Caco-2 (cell line): ENCODE results near the gene ZNF189. TPM values are rescaled to one million over a fixed set of nuclear protein-coding genes. Genes with fewer than 3 reads are reported as not detected.

Experiments used
- Bru-seq: library from RNA; stranded (reverse); fragments of 400-500 nt; gene quantifications from one replicate; lab custom pipeline; 2021; lab: Mats Ljungman, UMichigan
- BruChase-seq, 2 experiments: library from RNA; stranded (reverse); fragments of 400-500 nt; gene quantifications; one replicate each; lab custom pipeline; 2021; lab: Mats Ljungman, UMichigan
- BruUV-seq: library from RNA; stranded (reverse); fragments of 400-500 nt; replicated peaks from 2 replicates; lab custom pipeline; 2021; lab: Mats Ljungman, UMichigan
- CTCF ChIA-PET: fragments of 300-600 bp; sonication (Branson Sonifier 250); formaldehyde crosslinking; loops from one replicate; lab custom pipeline; 2022; ENCODE audit warnings: antibody characterized with exemption; lab: Charles Lee
- POLR2A ChIA-PET: fragments of 300-600 bp; sonication (Branson Sonifier 250); formaldehyde crosslinking; loops from one replicate; lab custom pipeline; 2022; ENCODE audit warnings: antibody characterized with exemption; lab: Charles Lee
- DNase-seq, 2 experiments: peaks; one replicate each; pipeline versions ENCODE4 v3.0.0 to v3.0.0-alpha.2; 2020 to 2022
- H3K27me3 ChIP-seq: replicated peaks from 2 replicates; pipeline ENCODE4 v1.6.0; 2011; ENCODE audit warnings: low read length; ENCODE audit not compliant: control insufficient read depth, insufficient read depth
- H3K36me3 ChIP-seq: 2 replicates; pipeline ENCODE4 v1.5.1; 2011; ENCODE audit warnings: low read length; ENCODE audit not compliant: control insufficient read depth, insufficient read depth
- H3K4me1 ChIP-seq: fragments of 250-450 bp; sonication (Bioruptor Pico); 2 replicates; pipeline ENCODE4 v1.5.1; 2020; ENCODE audit warnings: mild to moderate bottlenecking
- H3K4me3 ChIP-seq: 2 replicates; pipeline ENCODE4 v1.5.1; 2011; ENCODE audit warnings: low read depth, mild to moderate bottlenecking, control low read depth, low read length
- H3K9me3 ChIP-seq: fragments of 250-450 bp; sonication (Bioruptor Pico); 2 replicates; pipeline ENCODE4 v1.5.1; 2020; ENCODE audit warnings: mild to moderate bottlenecking, moderate library complexity
- H3K27ac Mint-ChIP-seq: one replicate; pipeline ENCODE4 v1.8.0; 2022; ENCODE audit warnings: mixed read lengths; ENCODE audit not compliant: unreplicated experiment
- H3K27me3 Mint-ChIP-seq: one replicate; pipeline ENCODE4 v1.8.0; 2022; ENCODE audit warnings: mixed read lengths; ENCODE audit not compliant: insufficient read depth, unreplicated experiment
- H3K36me3 Mint-ChIP-seq: one replicate; pipeline ENCODE4 v1.8.0; 2022; ENCODE audit warnings: mild to moderate bottlenecking, mixed read lengths; ENCODE audit not compliant: insufficient read depth, unreplicated experiment
- H3K4me1 Mint-ChIP-seq: one replicate; pipeline ENCODE4 v1.8.0; 2022; ENCODE audit warnings: low read depth, mixed read lengths; ENCODE audit not compliant: unreplicated experiment
- H3K4me3 Mint-ChIP-seq: one replicate; pipeline ENCODE4 v1.8.0; 2022; ENCODE audit warnings: mild to moderate bottlenecking, moderate library complexity, mixed read lengths; ENCODE audit not compliant: unreplicated experiment
- H3K9me3 Mint-ChIP-seq: one replicate; pipeline ENCODE4 v1.8.0; 2022; ENCODE audit warnings: mixed read lengths; ENCODE audit not compliant: unreplicated experiment
- intact Hi-C: fragments of 100-400 bp; cut with micrococcal nuclease; formaldehyde crosslinking; loops from one replicate; pipeline ENCODE4 v1.10.0; 2022; ENCODE audit not compliant: unreplicated experiment
- long read RNA-seq: library from polyadenylated mRNA; stranded (forward); transcript quantifications from one replicate; pipeline ENCODE4 v2.0.0, GENCODE V29; 2022
- total RNA-seq: library from RNA; stranded (reverse); gene quantifications from 2 replicates; pipeline ENCODE4 v1.2.3, GENCODE V29; 2022
- TF ChIP-seq, protein P1 (sequence below), 2 experiments: fragments of 200-600 bp in 1 of 2; IDR thresholded peaks; 1 replicate in 1 of 2; 2 replicates in 1 of 2; pipeline versions ENCODE4 v1.5.1 to v1.8.0; 2011 to 2022; ENCODE audit warnings: antibody characterized with exemption in 1 of 2, control low read depth in 1 of 2, inconsistent platforms in 1 of 2, low read depth in 1 of 2, low read length in 1 of 2, mild to moderate bottlenecking in 1 of 2, moderate library complexity in 1 of 2; ENCODE audit not compliant: insufficient read depth in 1 of 2, severe bottlenecking in 1 of 2, unreplicated experiment in 1 of 2

Gene ZNF189
- total RNA-seq (15.3 and 17.3 TPM in 2 replicates), Bru-seq, nascent RNA (percentile 94 among the genes with signal in this experiment), BruChase-seq, experiment 1, labeled RNA remaining after a 2-hour chase (percentile 94 among the genes with signal in this experiment), BruChase-seq, experiment 2, labeled RNA remaining after a 6-hour chase (percentile 81 among the genes with signal in this experiment)
- long read RNA-seq, partial matches to known transcripts: 0 of 4 reads
- long read RNA-seq, other reads (novel, unspliced or antisense): 4 of 4 reads

DNA sequence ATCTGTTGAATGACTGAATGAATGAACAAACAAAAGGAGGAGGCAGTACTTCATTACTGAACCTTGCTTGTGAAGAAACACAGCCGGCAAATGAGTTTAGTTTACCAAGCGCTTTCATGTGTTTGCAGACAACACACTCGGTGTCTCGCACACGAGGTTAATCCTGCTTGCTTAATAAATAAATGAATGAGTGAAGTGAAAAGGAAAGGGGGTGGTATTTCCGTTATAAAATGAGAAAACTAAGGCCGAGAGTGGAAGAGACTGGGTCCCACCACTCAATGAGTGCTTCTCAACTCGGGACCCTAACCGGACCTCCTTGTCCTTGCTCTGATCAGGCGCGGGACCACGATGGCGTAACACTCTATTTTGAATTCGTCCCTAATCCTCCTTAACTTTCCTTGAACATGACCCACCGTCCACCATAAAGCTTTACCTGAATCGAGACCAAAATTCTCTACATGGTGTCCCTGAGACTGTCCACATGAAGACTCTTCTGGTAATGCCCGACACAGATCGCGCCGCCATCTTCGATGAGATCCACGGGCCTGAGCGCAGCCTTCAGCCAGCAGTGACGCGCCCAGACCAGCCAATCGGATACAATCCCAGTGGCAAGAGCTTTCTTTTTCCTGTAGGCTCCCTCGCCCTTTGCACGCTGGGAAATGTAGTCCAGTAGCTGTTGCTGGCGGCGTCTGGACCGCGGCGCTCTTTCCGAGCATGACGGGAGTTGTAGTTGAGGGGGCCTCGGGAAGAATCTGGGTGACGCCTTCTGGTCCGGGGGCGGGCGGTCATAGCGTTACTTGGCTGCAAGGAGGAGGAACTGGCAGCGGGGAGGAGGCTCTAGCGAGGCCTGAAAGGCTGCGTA lies at the start of gene ZNF189, which contains the start of gene MRPL50:
Gene ZNF189, plus strand, starts transcription at position 784 of the 862 bp plus-strand sequence. CDS start 306 bp downstream, outside the sequence.
Gene MRPL50, minus strand, starts transcription at position 551 of the 862 bp plus-strand sequence. Its CDS starts 26 bp downstream, at position 525.
- CTCF ChIA-PET: interaction anchor here (0.7 to 1.4 kb wide), 3 partner anchors 10 to 61 kb away, joined by 4 to 11 read pairs (median 5); no protein-coding TSS in a partner anchor
- BruUV-seq: TSS peak; percentile 55
- Mint-ChIP-seq H3K4me3 (peak within 1 kb of the TSS; percentile 97), H3K27me3 (no peaks in the 10 kb centered on the region), H3K27ac (peak within 1 kb of the TSS; percentile 97), H3K9me3 (peaks cover 36% of the 10 kb centered on the region), H3K4me1 (peaks cover 19% of the 10 kb centered on the region), H3K36me3 (peaks cover 75% of the 10 kb centered on the region)
- intact Hi-C loops: loop anchor here (1.0 to 2.0 kb wide), 5 partner anchors 32 to 135 kb away; partner anchors contain the start of gene RNF20
- DNase-seq: peak; percentile 96 to 98
- POLR2A ChIA-PET: interaction anchor here (0.7 to 1.0 kb wide), 7 partner anchors 10 to 135 kb away, joined by 3 to 13 read pairs (median 5); partner anchors contain the start of gene RNF20
- Histone ChIP-seq H3K4me3 (peak within 1 kb of the TSS; percentile 45), H3K9me3 (peaks cover 5% of the 10 kb centered on the region; the same call in 1 of the 2 replicates), H3K36me3 (peaks cover 2% of the 10 kb centered on the region; the same call in 1 of the 2 replicates), H3K27me3 (no peaks in the 10 kb centered on the region), H3K4me1 (peaks cover 4% of the 10 kb centered on the region; the same call in 1 of the 2 replicates)
- TF ChIP-seq, protein P1, sequence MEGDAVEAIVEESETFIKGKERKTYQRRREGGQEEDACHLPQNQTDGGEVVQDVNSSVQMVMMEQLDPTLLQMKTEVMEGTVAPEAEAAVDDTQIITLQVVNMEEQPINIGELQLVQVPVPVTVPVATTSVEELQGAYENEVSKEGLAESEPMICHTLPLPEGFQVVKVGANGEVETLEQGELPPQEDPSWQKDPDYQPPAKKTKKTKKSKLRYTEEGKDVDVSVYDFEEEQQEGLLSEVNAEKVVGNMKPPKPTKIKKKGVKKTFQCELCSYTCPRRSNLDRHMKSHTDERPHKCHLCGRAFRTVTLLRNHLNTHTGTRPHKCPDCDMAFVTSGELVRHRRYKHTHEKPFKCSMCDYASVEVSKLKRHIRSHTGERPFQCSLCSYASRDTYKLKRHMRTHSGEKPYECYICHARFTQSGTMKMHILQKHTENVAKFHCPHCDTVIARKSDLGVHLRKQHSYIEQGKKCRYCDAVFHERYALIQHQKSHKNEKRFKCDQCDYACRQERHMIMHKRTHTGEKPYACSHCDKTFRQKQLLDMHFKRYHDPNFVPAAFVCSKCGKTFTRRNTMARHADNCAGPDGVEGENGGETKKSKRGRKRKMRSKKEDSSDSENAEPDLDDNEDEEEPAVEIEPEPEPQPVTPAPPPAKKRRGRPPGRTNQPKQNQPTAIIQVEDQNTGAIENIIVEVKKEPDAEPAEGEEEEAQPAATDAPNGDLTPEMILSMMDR (IDR thresholded peaks at IDR 0.05; ENCODE audit: insufficient read depth in 1 of 2, low read depth in 1 of 2, low read length in 1 of 2, severe bottlenecking in 1 of 2, unreplicated experiment in 1 of 2): no peak

DNA sequence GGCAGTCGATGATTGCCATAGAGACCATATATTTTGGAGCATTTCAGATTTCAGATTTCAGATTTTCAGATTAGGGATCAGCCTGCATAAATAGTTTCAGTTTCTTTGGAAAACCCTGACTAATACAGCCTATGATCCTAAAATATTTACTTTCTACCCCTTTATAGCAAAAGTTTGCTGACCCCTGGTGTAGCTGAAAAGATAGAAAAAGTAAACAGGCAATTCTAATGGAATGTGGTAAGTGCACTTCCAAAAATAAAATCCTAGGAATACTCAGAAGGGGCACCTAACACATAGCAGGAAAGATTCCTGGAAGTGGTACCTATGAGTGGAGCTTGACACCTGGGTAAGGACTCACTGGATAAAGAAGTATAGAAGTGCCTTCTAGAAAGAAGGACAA lies 48.4 kb upstream of the ZNF189 start:
- Histone ChIP-seq H3K4me3 (no peak overlapping the region), H3K9me3 (0 out of 2 replicates have a peak, but pooled peaks cover 9% of the 10 kb centered on the region), H3K36me3 (no peaks in the 10 kb centered on the region), H3K4me1 (peaks cover 32% of the 10 kb centered on the region), H3K27me3 (no peaks in the 10 kb centered on the region)
- TF ChIP-seq, protein P1 (IDR thresholded peaks at IDR 0.05; ENCODE audit: insufficient read depth in 1 of 2, low read depth in 1 of 2, low read length in 1 of 2, severe bottlenecking in 1 of 2, unreplicated experiment in 1 of 2): no peak
- DNase-seq: no peak
- ChIA-PET POLR2A (no interaction called here), CTCF (no interaction called here)
- Mint-ChIP-seq H3K36me3 (peaks cover 6% of the 10 kb centered on the region), H3K4me3 (no peak overlapping the region), H3K27me3 (no peaks in the 10 kb centered on the region), H3K4me1 (peaks cover 19% of the 10 kb centered on the region), H3K9me3 (peaks cover 18% of the 10 kb centered on the region), H3K27ac (no peak overlapping the region)
- no TSS peak for BruUV-seq
- intact Hi-C loops: no loop called here
